ENCODE results near the gene CTDNEP1.

Gene CTDNEP1

DNA sequence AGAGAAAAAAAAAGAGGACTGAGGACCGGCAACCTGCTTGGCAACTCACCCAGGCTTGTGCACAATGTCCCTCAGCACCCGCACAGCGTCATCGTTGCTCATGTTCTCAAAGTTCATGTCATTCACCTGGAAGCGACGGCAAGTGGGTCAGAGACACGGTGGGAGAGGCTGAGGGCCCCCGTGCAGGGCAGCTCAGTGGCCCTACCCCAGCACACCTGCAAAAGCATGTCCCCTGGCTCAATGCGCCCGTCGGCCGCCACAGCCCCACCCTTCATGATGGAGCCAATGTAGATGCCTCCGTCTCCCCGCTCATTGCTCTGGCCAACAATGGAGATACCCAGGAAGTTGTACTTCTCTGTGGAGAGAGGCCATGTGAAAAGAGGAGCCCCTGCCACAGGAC lies 22.6 kb downstream of the CTDNEP1 start:
- DNase-seq (ENCODE audit: low read depth in 2 of 2), result no peak

DNA sequence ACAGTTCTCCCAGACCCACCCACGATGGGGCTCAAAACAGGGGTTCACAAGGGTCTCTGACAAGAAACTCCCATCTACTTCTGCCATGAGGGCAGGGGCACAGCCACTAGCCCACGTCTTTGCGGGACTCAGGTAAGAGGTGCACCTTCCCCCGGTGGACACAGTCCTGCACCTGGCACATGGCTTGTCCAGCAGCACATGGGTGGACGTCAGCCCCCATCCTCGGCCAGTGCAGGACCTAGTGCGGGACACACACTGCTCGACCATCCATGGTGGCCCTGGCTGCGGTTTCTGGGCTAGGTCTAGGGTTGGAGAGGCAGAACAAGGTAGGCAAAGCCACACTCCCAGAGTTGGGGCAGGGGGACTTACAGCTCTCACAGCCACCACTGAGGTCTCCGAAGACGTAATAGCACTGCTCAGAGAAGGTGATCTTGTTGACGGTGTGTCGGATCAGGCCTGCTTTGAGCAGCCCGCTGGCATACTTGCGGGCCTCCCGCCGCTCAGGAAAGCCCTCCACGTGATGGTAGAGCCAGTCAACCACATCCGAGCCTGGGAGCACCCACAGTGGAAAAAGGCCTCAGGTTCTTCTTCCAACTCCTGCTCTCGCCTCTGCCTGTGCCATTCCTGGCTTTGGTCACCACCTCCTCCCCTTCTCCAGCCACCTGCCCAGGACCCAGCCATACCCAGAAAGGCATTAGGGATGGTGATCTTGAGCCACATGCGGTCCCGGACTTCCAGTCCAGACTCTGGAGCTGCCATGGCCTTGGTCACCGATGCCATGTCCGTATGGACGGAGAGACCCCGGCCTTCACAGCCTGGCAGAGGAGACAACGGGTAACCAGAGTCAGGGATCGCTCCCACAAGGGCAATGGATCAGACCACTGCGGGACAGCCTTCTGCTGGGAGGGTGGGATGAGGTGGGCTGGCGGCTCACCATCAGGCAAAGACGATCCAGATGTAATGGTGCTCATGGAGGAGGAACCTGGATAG lies 24.5 kb downstream of the CTDNEP1 start:
- no peak for DNase-seq (ENCODE audit: low read depth in 2 of 2)

DNA sequence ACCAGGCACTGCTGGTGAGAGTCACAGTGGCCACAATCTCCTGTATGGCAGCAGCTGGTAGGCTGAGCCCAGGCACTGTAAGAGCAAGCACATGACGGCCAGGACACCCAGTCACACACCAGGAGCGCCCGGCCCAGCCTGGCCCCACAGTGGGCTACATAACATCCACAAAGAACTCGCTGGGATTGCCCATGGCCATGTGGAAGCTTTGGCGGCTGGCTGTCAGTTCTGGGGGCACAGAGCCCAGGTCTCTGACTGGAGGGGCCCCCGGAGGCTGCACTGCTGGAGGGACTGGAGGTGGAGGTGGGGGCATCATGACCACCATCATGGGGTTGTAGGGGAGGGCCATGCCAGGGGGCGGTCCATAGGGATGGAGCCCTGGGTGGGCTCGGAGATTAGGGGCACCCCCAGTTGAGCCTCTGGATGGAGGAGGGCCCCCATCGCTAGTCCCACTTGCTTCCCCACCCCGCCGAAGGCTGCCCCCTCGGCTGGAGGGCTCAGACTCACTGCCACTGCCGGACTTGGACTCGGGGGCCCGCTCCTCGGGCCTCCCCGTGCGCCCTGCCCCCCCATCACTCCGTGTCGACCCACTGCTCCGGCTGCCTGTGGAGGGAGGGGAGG lies 25.7 kb downstream of the CTDNEP1 start:
- no peak for DNase-seq (ENCODE audit: low read depth in 2 of 2)

DNA sequence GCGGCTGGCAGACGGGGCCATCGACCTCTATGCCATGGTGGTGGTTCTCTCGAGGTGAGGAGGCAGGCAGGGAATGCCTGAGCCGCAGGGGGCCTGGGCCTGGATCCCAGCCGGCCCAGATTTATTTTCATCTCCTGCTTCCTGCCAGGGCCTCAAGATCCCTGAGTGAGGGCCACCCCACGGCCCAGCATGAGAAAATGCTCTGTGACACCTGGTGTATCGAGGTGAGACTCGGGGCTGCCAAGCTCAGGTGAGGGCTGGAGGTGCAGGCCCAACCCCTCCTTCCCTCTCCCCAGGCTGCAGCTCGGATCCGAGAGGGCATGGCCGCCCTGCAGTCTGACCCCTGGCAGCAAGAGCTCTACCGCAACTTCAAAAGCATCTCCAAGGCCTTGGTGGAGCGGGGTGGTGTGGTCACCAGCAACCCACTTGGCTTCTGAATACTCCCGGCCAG lies 26.8 kb downstream of the CTDNEP1 start:
- DNase-seq (ENCODE audit: low read depth in 2 of 2), result no peak

DNA sequence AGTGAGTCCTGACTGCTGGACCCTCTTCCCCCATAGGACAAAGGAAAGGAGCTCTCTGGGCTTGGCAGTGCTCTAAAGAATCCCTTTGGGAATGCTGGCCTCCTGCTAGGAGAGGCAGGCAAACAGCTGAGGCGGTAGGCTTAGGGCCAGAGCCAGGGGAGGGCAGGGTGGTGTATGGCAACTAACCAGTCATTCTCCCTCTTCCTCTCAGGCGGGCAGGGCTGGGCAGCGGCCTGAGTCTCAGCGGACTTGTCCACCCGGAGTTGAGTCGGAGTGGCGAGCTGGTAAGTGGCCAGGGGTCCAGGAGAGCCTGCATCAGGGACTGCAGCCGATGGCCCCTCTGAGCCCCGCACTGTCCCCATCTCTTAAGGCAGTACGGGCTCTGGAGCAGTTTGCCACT lies 27.4 kb downstream of the CTDNEP1 start:
- no peak for DNase-seq (ENCODE audit: low read depth in 2 of 2)

DNA sequence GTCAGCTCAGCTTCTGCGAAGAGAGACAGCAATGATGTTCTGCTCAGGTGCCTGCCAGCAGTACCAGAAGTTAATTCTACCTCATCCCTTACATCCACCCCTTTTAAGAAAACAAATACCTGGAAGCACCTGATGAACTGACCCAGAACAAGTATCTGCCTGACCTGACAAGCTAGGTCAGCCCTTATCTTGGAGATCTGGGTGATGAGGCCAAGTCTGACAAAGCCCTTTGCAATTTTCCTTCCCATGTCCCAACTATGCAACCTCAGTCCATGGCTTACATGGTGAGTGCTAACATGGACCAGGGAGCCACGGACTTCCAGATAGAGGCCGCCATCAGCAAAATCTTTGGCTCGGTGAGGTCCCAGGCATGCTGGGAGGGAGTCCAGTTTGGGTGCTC lies 28.2 kb downstream of the CTDNEP1 start:
- no peak for DNase-seq (ENCODE audit: low read depth in 2 of 2)

DNA sequence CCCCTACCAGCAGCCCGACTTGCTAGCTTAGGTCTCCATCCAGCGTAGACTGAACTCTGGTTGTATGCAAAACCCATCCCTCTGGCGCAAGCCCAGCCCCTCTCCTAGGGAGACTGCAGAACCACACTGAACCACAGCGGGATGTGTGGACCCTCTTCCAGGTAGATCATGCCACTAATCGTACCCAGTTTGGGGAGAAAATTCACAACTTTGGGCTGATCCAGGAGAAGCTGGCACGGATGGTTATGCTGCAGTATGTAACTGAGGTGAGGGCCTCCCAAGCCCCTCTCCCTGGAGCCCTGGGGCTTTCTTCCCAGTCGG lies 28.6 kb downstream of the CTDNEP1 start:
- no peak for DNase-seq (ENCODE audit: low read depth in 2 of 2)

DNA sequence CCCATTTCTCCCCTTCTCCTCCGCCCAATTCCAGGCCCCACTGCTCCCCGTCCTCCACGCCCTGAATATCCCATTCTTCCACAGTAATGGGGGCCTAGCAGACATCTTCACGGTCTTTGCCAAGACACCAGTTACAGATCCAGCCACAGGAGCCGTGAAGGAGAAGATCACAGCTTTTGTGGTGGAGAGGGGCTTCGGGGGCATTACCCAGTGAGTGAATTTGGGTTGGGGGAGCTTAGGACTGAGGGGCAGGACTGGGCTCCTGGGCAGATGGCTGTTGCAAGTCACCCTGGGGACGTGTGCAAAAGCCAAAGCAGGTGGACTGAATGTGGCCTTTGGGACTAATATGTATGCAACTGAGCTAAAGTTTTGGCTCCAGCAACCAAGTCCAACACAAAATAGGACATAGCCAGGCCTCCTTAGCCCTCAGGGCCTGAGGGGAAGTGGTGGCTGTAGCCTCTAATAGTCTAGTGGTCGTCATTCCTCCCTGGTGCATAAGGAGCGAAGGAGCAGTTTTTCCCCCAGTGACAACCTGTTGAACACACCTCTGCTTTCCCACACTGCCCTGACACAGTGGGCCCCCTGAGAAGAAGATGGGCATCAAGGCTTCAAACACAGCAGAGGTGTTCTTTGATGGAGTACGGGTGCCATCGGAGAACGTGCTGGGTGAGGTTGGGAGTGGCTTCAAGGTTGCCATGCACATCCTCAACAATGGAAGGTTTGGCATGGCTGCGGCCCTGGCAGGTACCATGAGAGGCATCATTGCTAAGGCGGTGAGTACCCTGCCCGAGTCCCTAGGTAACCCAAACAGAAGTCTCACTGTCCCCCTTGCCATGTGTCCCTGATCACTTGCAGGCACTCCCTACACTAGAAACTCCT lies 29.2 kb downstream of the CTDNEP1 start:
- DNase-seq (ENCODE audit: low read depth in 2 of 2), result no peak

DNA sequence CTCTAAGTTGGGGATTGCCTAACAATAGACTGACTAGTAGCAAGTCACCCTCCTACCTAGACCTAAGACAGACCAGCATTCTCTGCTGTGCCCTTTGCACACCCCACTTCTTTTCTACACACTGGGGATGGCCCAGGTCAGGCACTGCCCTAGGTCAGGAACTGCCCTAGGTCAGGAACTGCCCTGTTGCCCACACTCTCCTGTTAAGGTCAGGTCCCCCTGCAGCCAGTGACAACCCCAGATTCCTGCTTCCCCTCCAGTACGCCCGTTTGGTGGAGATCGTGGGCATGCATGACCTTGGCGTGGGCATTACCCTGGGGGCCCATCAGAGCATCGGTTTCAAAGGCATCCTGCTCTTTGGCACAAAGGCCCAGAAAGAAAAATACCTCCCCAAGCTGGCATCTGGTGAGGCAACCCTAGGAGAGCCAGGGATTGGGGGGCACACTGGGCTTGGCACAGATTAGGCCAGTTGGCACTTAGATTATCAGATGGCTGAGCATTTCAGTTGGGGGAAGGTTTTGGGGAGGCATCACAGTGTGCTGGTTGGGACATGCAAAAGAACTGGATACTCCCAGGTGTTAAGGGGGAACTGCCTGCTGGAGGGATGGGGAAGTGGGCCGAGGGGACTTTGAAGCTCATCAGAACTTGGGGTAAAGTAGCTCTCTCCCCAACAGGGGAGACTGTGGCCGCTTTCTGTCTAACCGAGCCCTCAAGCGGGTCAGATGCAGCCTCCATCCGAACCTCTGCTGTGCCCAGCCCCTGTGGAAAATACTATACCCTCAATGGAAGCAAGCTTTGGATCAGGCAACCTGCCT lies 30.0 kb downstream of the CTDNEP1 start:
- DNase-seq (ENCODE audit: low read depth in 2 of 2), result no peak

DNA sequence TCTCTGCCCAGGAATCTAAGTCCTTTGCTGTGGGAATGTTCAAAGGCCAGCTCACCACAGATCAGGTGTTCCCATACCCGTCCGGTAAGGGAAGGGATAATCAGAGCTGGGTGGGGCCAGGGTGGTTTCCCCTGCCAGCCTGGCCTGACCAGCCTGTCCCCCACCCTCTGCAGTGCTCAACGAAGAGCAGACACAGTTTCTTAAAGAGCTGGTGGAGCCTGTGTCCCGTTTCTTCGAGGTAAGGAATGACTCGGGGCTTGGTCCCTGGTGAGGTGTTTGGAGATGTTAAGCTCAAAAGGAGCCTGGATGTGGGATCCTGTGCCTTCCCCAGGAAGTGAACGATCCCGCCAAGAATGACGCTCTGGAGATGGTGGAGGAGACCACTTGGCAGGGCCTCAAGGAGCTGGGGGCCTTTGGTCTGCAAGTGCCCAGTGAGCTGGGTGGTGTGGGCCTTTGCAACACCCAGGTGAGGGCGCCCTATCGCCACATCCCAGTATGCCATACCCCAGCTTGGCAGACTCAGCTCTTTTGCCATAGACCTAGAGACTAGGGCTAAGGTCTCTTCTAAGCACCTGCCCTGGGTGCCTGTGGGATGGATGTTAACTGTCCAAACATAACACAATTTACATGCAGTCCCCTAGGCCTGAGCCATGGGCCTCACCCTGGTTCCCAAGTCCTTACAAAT lies 30.8 kb downstream of the CTDNEP1 start:
- DNase-seq (ENCODE audit: low read depth in 2 of 2), result peak in 1 of 2 donors; percentile 57

DNA sequence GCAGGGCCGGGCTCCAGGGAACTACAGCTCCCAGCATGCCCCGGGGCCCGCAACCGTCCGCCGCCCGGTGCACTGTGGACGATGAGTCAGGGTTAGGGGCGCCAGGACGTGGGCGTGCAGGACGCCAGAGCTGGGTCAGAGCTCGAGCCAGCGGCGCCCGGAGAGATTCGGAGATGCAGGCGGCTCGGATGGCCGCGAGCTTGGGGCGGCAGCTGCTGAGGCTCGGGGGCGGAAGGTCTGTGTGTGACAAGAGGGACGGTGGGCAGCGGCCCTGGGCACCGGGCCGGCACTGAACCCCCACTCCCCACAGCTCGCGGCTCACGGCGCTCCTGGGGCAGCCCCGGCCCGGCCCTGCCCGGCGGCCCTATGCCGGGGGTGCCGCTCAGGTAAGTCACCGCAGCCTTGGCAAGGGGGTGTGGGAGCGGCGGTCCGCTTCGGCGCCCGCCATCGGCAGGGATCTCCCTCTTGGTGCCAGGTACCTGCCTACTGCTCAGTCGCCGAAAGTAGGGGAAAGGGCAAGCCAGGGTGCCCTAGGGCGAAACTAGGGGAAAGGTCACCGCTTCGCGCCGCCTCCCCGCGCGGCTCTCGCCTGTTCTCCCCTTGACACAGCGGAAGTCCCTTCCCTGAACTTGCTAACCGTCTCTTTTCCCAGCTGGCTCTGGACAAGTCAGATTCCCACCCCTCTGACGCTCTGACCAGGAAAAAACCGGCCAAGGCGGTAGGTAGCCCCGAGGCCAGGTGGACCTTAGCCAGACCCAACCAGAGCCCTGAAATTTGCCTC lies 31.5 kb downstream of the CTDNEP1 start, which contains the start of the genes ACADVL and DLG4:
Gene ACADVL, plus strand, starts transcription at position 127 of the 781 bp plus-strand sequence. Its CDS starts 47 bp downstream, at position 174.
Gene DLG4, minus strand, starts transcription at position 25 of the 781 bp plus-strand sequence.
- peak; percentile 75 to 86 for DNase-seq (ENCODE audit: low read depth in 2 of 2)

DNA sequence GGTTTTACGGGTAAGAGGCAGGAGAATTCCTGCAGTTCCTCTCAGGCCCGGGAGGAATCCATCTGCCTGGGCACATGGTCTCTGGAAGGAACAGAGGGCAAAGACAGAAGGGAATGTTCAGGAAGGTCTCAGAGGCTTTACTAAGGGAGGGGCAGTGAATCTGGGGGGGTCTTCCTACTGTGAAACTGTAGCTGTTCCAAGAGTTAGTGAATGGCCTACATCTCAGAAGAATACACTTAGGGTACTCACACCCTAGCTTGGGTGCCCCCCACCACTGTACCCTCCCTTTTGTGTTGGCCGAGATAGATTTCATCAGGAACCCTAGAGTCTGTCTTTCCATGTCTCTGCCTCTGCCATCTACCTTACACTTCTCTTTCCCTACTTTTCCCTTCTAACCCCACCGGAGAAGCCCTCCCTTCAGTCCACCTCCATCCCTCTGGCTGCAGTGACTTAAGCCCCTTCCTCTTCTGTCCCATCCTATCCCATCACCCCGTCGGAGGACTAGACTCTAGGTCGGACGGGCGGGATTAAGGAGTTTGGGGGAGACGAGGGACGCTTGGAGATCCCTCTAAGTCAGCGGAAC lies 32.2 kb downstream of the CTDNEP1 start:
- DNase-seq (ENCODE audit: low read depth in 2 of 2), result no peak

DNA sequence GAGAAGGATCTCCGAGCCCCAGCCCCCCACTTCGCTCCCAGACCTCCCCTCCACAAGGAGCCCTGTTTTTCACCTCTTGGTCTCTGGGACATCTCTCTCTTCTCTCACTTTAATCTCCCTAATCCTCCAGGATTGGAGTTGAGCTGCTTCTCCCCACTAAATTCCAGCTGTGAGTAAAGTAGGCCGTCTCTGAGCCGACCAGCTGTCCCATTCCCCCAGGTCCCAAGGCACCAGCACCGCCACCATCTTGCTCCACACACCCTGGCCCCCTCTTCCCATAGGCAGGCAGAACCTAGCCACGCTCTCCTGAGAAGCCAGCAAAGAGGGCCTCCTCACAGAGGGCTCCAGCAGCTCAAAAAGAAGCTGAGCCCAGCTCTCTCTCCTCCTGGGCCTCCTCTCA lies 32.8 kb downstream of the CTDNEP1 start:
- DNase-seq (ENCODE audit: low read depth in 2 of 2), result no peak

DNA sequence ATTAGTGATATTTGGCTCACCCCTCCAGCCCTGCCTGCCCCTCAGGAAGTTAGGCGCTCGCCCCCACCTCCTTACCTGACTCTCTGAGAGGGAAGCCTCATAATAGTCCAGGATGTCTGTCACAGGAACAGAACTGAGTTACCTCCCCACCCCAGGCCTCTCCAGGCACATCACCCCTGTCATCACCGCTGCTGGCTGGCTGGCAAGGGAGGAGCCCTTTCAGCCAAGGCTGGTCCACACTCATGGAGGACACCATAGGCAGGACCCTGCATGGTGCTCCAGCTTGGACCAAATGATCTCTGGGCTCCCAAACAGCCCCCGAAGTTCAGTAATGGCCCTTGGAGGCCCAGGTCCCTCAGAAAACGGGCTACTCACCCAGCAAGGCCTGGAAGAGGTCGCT lies 33.4 kb downstream of the CTDNEP1 start:
- no peak for DNase-seq (ENCODE audit: low read depth in 2 of 2)

DNA sequence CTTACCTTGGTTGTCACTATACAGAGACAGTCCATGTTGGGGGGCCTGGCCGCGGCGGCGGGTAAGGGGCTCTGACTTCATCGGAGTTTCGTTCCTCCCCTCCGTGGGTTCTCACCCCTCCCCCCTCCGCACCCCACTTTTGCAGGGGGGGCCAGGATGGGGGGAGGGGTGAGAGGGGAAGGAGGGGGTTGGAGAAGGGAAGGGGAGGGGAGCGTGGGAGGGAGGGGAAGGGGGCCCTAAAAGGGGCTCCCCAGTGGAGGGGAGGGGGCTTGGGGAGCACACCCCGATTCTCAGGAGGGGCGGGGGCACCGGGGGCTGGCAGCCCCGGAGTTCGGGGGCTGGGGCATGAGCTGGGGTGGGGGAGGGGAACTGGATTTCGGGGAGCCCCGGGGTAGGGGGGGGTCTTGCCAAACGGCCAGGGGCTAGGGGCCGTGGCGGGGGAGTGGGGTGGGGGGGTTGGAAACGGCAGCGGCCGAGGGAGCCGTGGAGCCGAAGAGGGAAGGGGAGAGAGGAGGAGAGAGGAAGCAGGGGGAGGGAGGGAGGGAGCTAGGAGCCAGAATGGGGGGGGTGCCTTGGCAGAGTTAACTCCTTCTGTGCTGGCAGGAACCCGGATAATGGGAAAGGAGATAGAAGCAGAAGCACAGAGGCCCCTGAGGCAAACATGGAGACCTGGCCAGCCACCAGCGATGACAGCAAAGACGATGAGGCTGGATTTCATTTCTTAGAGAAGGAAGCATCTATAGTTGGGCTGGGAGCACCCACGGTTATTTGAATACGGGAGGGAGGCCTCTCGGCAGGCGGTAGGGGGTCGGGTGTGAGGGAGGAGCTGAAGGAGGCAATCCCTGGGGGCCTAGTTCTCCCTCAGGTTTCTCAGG lies 34.2 kb downstream of the CTDNEP1 start:
- DNase-seq (ENCODE audit: low read depth in 2 of 2), result no peak

DNA sequence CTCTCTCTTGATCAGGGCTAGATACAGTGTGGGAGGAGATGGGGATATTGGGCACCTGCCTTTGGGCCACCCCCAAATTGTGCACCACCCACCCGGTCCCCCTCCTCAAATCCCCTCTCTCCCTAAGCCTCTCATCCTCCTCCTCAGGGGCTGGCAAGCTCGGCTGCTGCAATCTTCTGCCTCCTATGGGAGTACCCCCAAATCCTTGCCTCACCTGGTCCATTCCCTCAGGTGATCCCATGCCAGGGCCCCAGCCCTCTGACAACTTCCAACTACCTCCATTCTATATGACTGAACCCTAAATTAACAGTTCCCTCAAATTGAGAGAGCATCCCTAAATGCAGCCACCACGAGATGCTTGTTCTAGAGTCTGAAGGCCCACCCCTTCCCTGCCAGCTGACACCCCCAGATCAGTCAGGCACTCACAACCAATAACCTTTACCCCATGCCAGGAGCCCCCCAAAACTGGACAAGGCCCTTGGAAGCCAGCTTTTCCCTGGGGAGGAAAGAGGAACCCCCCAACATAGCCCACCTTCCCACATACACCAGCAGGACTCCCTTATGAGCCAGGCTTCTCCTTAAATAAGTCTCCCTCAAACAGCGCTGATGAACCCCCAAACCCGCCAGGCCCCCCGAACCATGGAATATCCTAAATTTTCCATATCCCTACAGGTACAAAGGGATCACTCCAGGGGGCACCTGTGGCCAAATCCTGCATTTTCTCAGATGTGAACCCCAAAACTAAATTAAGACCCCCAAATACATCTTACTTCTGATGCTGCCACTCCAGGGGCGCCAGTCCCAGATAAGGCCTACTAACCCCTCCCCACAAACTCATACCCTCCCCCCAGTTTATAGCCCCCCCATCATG lies 35.1 kb downstream of the CTDNEP1 start:
- no peak for DNase-seq (ENCODE audit: low read depth in 2 of 2)

DNA sequence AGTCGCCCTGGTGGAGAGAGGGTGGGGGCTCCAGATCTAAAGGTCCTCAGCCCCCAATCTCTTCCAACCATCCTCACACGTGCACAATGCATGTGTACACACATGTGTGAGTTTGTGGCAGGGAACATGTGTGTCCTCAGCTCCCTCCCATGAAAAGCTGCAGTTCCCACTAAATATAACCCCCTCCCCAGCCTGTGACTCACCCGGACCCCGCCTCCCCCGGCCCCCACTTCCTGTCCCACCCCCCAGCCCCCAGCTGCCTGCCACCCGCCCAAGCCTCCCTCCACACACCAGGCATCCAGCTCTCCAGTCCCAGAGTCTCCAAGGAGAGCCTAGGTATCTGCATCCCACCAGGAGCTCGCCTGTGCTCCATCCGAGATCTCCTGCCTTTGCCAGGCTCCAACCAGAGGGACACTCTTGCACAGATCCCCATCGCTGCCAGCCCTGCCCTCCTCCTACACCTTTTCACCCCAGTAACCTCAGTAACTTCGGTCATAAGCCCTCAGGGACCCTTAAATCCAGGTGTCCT lies 35.8 kb downstream of the CTDNEP1 start:
- no peak for DNase-seq (ENCODE audit: low read depth in 2 of 2)

Measured in stimulated activated CD4-positive, alpha-beta T cell treated with anti-CD3 and anti-CD28 coated beads, Interleukin-15, amount 100 ng/mL, for 48 hours (primary cell).